ENCODE measurements around the gene MEF2D.

DNA sequence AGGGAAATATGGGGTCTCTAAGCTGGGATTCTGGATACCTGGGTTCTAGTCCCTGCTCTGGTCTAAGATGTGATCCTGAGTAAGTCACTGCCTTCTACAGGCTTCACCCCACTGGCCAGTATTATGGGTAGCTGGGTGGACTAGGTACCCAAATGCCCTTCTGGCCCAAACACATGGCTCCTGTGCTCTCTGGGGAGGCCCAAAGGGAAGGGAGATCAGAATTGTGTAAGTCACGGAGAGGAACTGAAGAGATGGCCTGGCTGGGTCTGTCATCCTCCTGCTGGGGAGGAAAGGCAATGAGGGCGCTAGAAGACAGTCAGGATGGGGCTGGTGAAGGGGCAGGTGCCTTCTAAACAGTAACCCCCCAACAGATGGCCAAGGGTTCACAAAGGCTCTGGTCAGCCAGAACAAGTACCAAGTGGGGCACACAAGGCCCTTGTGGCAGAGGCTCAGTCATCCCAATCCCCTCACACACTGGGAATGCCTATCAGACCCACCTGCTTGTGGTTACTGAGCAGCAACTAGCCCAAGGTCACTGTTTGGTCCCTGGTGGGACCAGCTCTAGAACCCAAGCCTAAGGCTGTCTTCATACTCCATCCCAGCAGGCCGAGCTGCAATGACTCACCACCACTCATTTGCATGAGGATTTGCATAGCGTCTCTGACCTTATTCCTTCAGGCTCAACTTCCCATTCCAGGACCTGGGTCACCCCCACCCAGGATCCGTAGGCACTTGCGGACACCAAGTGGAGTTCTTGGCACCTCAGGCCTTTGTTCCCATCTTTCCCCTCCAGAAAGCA is 9.2 kb downstream of the MEF2D start:
- TF ChIP-seq, protein P1, sequence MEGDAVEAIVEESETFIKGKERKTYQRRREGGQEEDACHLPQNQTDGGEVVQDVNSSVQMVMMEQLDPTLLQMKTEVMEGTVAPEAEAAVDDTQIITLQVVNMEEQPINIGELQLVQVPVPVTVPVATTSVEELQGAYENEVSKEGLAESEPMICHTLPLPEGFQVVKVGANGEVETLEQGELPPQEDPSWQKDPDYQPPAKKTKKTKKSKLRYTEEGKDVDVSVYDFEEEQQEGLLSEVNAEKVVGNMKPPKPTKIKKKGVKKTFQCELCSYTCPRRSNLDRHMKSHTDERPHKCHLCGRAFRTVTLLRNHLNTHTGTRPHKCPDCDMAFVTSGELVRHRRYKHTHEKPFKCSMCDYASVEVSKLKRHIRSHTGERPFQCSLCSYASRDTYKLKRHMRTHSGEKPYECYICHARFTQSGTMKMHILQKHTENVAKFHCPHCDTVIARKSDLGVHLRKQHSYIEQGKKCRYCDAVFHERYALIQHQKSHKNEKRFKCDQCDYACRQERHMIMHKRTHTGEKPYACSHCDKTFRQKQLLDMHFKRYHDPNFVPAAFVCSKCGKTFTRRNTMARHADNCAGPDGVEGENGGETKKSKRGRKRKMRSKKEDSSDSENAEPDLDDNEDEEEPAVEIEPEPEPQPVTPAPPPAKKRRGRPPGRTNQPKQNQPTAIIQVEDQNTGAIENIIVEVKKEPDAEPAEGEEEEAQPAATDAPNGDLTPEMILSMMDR (IDR thresholded peaks at IDR 0.05), result no peak
- no peak for TF ChIP-seq POLR2A (IDR thresholded peaks at IDR 0.05)

Data from uterus (tissue), 2 donors.